Endothelial cell of umbilical vein (primary cell): ENCODE measurements around the gene NFATC1. TPM values are rescaled to one million over a fixed set of nuclear protein-coding genes. Genes with fewer than 3 reads are reported as not detected.

Source experiments
- BruUV-seq: library from RNA; stranded (reverse); fragments of 400-500 nt; replicated peaks from 2 replicates; lab custom pipeline; 2021; lab: Mats Ljungman, UMichigan
- CTCF ChIA-PET: fragments of 300-600, 350-600 bp; sonication (Branson Sonifier 250); formaldehyde crosslinking; loops from one replicate; lab custom pipeline; 2021; ENCODE audit warnings: antibody characterized with exemption, inconsistent platforms; lab: Charles Lee
- POLR2A ChIA-PET: fragments of 300-600, 350-600 bp; sonication (Branson Sonifier 250); formaldehyde crosslinking; loops from one replicate; lab custom pipeline; 2021; ENCODE audit warnings: antibody characterized with exemption, inconsistent platforms; lab: Charles Lee
- DNase-seq: peaks from one replicate; pipeline ENCODE4 v3.0.0-alpha.2; 2011; ENCODE audit warnings: low read depth, low spot score
- FAIRE-seq: peaks from 2 replicates; lab custom pipeline; 2011; peaks lifted over from hg19 to GRCh38; lab: Jason Lieb, UNC
- H2AFZ ChIP-seq: 2 replicates; pipeline ENCODE4 v1.6.0; 2012; ENCODE audit warnings: low read depth, low read length, control low read depth, inconsistent platforms
- H3K27ac ChIP-seq: 2 replicates; pipeline ENCODE4 v1.5.1; 2011; ENCODE audit warnings: low read depth, mild to moderate bottlenecking, control low read depth, low read length, moderate library complexity; ENCODE audit not compliant: insufficient read depth
- H3K27me3 ChIP-seq, 2 experiments: 2 replicates each; pipeline versions ENCODE4 v1.6.0 to v1.6.1; 2011; ENCODE audit warnings: low read length in 2 of 2, mixed read lengths in 1 of 2; ENCODE audit not compliant: control insufficient read depth in 2 of 2, insufficient read depth in 2 of 2
- H3K36me3 ChIP-seq, 2 experiments: 2 replicates in 1 of 2; 3 replicates in 1 of 2; pipeline ENCODE4 v1.5.1; 2011; ENCODE audit warnings: low read length in 2 of 2, mild to moderate bottlenecking in 1 of 2, moderate library complexity in 1 of 2; ENCODE audit not compliant: control insufficient read depth in 2 of 2, insufficient read depth in 2 of 2; ENCODE audit errors: extremely low read depth in 1 of 2
- H3K4me1 ChIP-seq: 3 replicates; pipeline ENCODE4 v1.5.1; 2011; ENCODE audit warnings: mild to moderate bottlenecking, low read length; ENCODE audit not compliant: control insufficient read depth, insufficient read depth; ENCODE audit errors: extremely low read depth
- H3K4me2 ChIP-seq: 2 replicates; pipeline ENCODE4 v1.6.1; 2011; ENCODE audit warnings: low read length, control low read depth, mixed read lengths; ENCODE audit not compliant: insufficient read depth
- H3K4me3 ChIP-seq, 3 experiments: fragments of 200-600 bp in 1 of 3; sonication (generic), shearing (Covaris generic) in 1 of 3; replicated peaks in 1 of 3; 2 replicates each; pipeline ENCODE4 v1.5.1; 2011 to 2016; ENCODE audit warnings: control low read depth in 3 of 3, low read length in 3 of 3, mild to moderate bottlenecking in 2 of 3, inconsistent platforms in 1 of 3, low read depth in 1 of 3, moderate library complexity in 1 of 3; ENCODE audit not compliant: insufficient read depth in 1 of 3
- H3K79me2 ChIP-seq: 2 replicates; pipeline ENCODE4 v1.6.0; 2012; ENCODE audit warnings: low read length, inconsistent platforms; ENCODE audit not compliant: control insufficient read depth, insufficient read depth
- H3K9ac ChIP-seq: replicated peaks from 2 replicates; pipeline ENCODE3; 2011; ENCODE audit warnings: low read length, control low read depth; ENCODE audit not compliant: insufficient read depth; ENCODE audit errors: extremely low read depth
- H3K9me1 ChIP-seq: replicated peaks from 3 replicates; pipeline ENCODE4 v1.6.0; 2011; ENCODE audit warnings: mild to moderate bottlenecking, low read length; ENCODE audit not compliant: control insufficient read depth, insufficient read depth; ENCODE audit errors: extremely low read depth
- H3K9me3 ChIP-seq: replicated peaks from 2 replicates; pipeline ENCODE4 v1.5.1; 2012; ENCODE audit warnings: low read length, inconsistent platforms; ENCODE audit not compliant: control insufficient read depth, insufficient read depth
- H4K20me1 ChIP-seq: replicated peaks from 2 replicates; pipeline ENCODE3; 2011; ENCODE audit warnings: mild to moderate bottlenecking, low read length; ENCODE audit not compliant: control insufficient read depth, insufficient read depth; ENCODE audit errors: extremely low read depth
- CTCF ChIP-seq, 2 donors: IDR thresholded peaks; 1 replicate in 1 of 2; 2 replicates in 1 of 2; pipeline ENCODE4 v1.5.1; 2011; ENCODE audit warnings: low read length in 2 of 2, mild to moderate bottlenecking in 2 of 2, moderate library complexity in 2 of 2, control low read depth in 1 of 2, inconsistent platforms in 1 of 2, low read depth in 1 of 2; ENCODE audit not compliant: insufficient read depth in 1 of 2; ENCODE audit errors: extremely low read depth in 1 of 2
- EZH2 ChIP-seq: IDR thresholded peaks from 2 replicates; pipeline ENCODE4 v1.6.1; 2012; ENCODE audit warnings: borderline replicate concordance, low read depth, mild to moderate bottlenecking, moderate library complexity, low read length, inconsistent platforms; ENCODE audit not compliant: severe bottlenecking
- FOS ChIP-seq: IDR thresholded peaks from 2 replicates; pipeline ENCODE4 v1.6.1; 2011; ENCODE audit warnings: mild to moderate bottlenecking, low read length, moderate library complexity, borderline replicate concordance; ENCODE audit not compliant: insufficient read depth
- GATA2 ChIP-seq: IDR thresholded peaks from 2 replicates; pipeline ENCODE4 v1.7.0; 2011; ENCODE audit warnings: low read depth, mild to moderate bottlenecking, moderate library complexity, mixed read lengths, low read length; ENCODE audit not compliant: insufficient read length, insufficient read depth
- JUN ChIP-seq: IDR thresholded peaks from 2 replicates; pipeline ENCODE4 v1.6.1; 2011; ENCODE audit warnings: borderline replicate concordance, low read depth; ENCODE audit not compliant: insufficient read length, insufficient read depth
- MAX ChIP-seq: IDR thresholded peaks from 2 replicates; pipeline ENCODE4 v1.6.1; 2011; ENCODE audit not compliant: insufficient read depth, insufficient read length
- MYC ChIP-seq: IDR thresholded peaks from one replicate; pipeline ENCODE4 v1.6.1; 2011; ENCODE audit warnings: mild to moderate bottlenecking, low read depth, low read length
- POLR2A ChIP-seq: IDR thresholded peaks from 2 replicates; pipeline ENCODE4 v1.6.1; 2012; ENCODE audit warnings: low read depth, mild to moderate bottlenecking, control low read depth, low read length
- POLR2AphosphoS5 ChIP-seq: IDR thresholded peaks from 2 replicates; pipeline ENCODE4 v1.6.1; 2012; ENCODE audit warnings: low read depth, mild to moderate bottlenecking, control low read depth, low read length, moderate library complexity; ENCODE audit not compliant: insufficient read depth
- dilution Hi-C: fragments of 300-500 bp; cut with MboI; formaldehyde crosslinking; loops from one replicate; pipeline ENCODE4 v1.15.0; 2019; ENCODE audit warnings: low sequenced_read_pairs; ENCODE audit not compliant: extremely low pct_ligation_motif_present
- intact Hi-C: fragments of 100-400 bp; cut with micrococcal nuclease; formaldehyde crosslinking; loops from one replicate; pipeline ENCODE4 v1.10.0; 2022
- polyA plus RNA-seq, 4 experiments: library from polyadenylated mRNA; depleted of rRNA in 3 of 4; stranded (reverse) in 3 of 4; unstranded in 1 of 4; fragments of >200 nt; gene quantifications; 2 replicates each; pipeline versions ENCODE4 v1.2.1 to v1.2.3, GENCODE V29; 2011 to 2012; ENCODE audit warnings: missing spikeins in 1 of 4
- total RNA-seq: library from RNA; stranded (reverse); gene quantifications from 2 replicates; pipeline ENCODE4 v1.2.3, GENCODE V29; 2021

NFATC1 gene
- total and polyA plus RNA-seq, 2 donors (not counting 3 experiments of a cell fraction or from before 2014, with no cell fraction given), result 11.1 to 30.0 TPM

GRCh38 chr18:79560042-79560860 lies 164.5 kb downstream of the NFATC1 start:
- Histone ChIP-seq H3K27me3 (no peaks in the 10 kb centered on the region), H2AFZ (no peak overlapping the region), H3K9me1 (no peaks in the 10 kb centered on the region), H3K9ac (no peak overlapping the region), H3K27ac (no peak overlapping the region), H3K4me1 (no peaks in the 10 kb centered on the region), H3K36me3 (no peaks in the 10 kb centered on the region), H4K20me1 (no peaks in the 10 kb centered on the region), H3K79me2 (no peaks in the 10 kb centered on the region), H3K4me3 (no peak overlapping the region), H3K4me2 (no peak overlapping the region), H3K9me3 (no peaks in the 10 kb centered on the region)
- no peak for DNase-seq
- no peak for FAIRE-seq
- ChIA-PET POLR2A (no interaction called here), CTCF (no interaction called here)
- BruUV-seq, result no TSS peak
- intact Hi-C loops (no loop called here), dilution Hi-C loops (no loop called here)
- TF ChIP-seq POLR2A (no peak), POLR2AphosphoS5 (no peak), EZH2 (no peak), MYC (no peak), MAX (no peak), CTCF (IDR thresholded peaks at IDR 0.05; ENCODE audit: extremely low read depth in 1 of 2, insufficient read depth in 1 of 2, low read depth in 1 of 2, low read length in 2 of 2) (no peak), GATA2 (no peak), FOS (no peak), JUN (no peak)
